HG03521 (cell line): ENCODE data around the gene KCNIP4.
"Not testable (repeated sequence)": the region's sequence is repeated elsewhere in the genome, so short reads cannot be mapped to it uniquely, and the experiment has no call there.

Experiments
- ATAC-seq: cut with Tn5 transposase; IDR thresholded peaks from one replicate; pipeline ENCODE4 v1.9.1; 2021; ENCODE audit warnings: mild to moderate bottlenecking, moderate library complexity; ENCODE audit not compliant: unreplicated experiment

The KCNIP4 gene

GRCh38 chr4:21380861-21381260, 567.7 kb downstream of the KCNIP4 start:
- ATAC-seq, result no peak

GRCh38 chr4:21377046-21377445, 571.5 kb downstream of the KCNIP4 start:
- no peak for ATAC-seq

DNA sequence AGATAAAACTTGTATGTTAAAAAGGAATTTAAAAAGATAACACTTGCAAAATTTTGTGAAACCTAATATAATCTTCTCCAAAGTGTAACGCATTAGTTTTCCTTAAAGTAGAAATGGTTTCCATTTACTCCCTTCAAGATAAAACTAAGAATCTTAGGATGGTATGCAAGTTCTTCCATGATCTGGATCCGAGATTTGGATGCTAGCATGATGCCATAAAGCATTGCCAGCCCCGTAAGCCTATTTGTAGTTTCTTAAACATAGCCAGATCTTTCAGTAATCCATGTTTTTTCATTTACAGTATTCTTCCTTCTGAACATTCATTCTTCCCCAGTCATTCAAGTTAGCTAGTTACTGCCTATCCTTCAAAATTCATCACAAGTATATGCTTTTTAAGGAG, 572.4 kb downstream of the KCNIP4 start:
- ATAC-seq, result no peak

- ATAC-seq, result no peak
Observed at GRCh38 chr4:21374641-21375368, 573.8 kb downstream of the KCNIP4 start.

GRCh38 chr4:21367567-21367966, 581.0 kb downstream of the KCNIP4 start:
- no peak for ATAC-seq

DNA sequence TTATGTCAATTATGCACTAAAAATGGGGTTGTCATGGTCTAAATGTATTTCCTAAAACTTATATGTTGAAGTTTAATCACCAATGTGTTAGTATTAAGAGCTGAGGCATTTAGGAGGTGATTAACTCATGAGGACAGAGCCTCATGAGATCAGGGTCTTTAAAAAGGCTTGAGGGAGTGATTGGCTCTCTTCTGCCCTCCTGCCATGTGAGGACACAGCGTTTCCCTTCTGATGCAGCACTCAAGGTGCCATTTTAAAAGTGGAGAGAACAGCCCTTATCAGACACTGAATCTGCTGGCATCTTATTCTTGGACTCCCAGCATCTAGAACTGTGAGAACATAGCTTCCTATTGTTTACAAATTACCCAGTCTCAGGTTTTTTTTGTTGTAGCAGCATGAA, 581.7 kb downstream of the KCNIP4 start:
- no peak for ATAC-seq

DNA sequence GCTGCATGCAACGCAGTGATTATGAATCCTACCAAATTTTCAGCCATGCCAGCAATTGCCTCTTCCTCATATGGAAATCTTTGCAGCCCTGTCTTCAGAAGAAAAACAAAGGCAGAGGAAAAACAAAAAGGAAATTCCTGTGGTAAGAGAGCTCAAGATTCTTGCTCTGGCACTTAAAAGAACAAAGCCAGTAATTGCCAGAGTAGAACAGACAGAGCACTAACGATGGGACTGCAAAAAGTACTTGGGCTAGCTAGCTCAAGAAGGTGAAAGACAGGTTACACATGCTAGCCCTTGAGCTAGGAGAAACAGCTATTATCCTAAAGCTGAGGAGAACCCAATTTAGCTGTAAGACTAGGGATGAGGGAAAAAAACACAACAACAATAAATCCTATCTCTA, 582.3 kb downstream of the KCNIP4 start:
- ATAC-seq, result no peak

DNA sequence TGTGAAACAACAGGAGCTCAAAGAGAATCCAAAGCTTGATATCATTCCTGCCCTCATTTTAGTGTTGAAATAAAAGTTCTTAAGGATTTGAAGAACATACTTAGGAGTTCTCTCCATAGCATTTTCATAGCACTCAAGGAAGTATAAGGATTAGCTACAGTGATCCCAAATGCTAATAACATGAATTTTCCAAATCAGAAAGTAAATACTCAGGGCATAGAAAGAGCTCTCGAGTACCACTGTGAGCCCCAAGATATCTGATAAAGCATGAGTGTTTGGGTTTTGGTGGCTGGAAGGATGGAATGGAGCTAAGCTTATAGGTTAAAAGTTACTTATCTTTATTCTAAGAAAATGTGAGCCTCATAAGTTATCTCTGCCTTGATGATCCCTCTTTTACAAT, 584.9 kb downstream of the KCNIP4 start:
- ATAC-seq, result no peak

DNA sequence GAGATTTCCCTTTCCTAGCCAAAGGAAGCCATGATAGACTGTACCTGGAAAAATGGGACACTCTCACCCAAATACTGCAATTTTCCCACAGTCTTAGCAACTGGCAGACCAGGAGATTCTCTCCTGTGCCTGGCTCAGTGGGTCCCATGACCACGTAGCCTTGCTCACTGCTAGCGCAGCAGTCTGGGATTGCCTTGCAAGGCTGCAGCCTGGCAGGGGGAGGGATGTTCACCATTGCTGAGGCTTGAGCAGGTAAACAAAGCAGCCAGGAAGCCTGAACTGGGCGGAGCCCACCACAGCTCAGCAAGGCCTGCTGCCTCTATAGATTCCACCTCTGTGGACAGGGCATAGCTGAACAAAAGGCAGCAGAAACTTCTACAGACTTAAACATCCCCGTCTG, 596.2 kb downstream of the KCNIP4 start:
- not testable (repeated sequence) for ATAC-seq

DNA sequence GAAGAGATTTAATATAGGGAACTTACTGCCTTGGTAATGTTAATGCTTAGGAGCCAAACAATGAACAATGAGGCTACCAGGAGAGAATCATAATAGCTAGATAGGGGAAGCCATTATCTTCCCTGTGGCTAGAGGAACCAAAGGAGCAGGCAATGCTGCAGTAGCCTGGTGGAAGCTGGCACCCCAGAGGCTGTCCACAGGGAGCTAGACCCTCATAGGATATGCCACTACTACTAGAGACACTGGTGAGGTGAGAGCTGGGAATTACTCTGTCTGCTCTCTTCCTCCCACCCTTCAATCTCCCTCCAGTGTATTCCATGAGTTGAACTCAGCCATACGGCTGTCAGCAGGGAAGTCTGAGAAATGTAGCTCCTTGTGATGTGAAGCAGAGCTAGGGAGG, 601.4 kb downstream of the KCNIP4 start:
- ATAC-seq, result no peak

DNA sequence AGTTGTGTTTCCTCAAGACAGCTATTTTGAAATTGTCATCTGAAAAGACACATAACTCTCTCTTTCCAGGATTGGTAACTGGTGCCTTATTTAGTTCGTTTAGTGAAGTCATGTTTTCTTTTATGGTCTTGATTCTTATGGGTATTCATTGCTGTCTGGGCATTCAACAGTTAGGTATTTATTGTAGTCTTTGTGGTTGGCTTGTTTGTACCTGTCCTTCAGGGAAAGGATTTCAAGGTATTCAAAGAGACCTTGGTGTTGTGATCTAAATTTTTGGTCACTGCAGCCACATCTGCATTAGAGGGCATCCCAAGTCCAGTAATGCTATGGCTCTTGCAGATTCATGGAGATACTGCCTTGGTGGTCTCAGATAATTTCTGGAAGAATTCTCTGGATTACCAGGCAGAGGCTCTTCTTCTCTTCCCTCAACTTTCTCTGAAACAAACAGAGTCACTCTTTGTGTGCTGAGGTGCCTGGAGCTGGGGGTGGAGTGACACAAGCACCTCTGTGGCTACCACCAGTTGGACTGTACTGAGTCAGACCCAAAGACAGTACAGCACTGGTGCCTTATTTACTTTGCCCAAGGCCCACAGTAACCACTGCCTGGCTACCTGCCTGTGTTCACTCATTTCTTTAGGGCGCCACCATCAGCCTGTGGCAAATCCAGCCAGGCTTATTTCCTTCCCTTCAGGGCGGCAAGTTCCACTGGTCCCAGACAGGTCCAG, 620.4 kb downstream of the KCNIP4 start:
- ATAC-seq, result no peak

GRCh38 chr4:21320034-21320433, 628.5 kb downstream of the KCNIP4 start:
- no peak for ATAC-seq

- ATAC-seq, result no peak
Observed at GRCh38 chr4:21307709-21308108, 640.9 kb downstream of the KCNIP4 start.

GRCh38 chr4:21304540-21304887, 644.1 kb downstream of the KCNIP4 start:
- no peak for ATAC-seq

DNA sequence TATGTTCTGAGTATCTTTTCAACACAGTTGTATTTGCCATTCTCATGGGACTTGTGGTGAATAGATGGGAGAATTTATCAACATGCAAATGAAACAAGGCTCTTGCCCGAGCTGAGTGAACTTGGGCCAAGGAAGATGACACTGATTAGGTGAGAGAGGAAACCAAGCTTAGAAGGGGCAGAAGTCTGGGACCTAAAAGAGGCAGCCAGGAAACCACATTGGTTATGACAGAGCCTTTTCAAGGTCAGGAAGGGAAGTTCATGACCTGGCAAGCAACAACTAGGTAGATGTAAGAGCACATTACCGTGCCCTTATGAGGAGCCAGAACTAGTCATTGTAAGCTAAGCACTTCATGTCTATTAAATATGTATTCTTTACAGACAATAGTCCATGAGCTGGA, 658.0 kb downstream of the KCNIP4 start:
- ATAC-seq, result no peak

GRCh38 chr4:21276046-21276445, 672.5 kb downstream of the KCNIP4 start:
- no peak for ATAC-seq

- ATAC-seq, result no peak
Observed at GRCh38 chr4:21271439-21272052, 677.0 kb downstream of the KCNIP4 start.

DNA sequence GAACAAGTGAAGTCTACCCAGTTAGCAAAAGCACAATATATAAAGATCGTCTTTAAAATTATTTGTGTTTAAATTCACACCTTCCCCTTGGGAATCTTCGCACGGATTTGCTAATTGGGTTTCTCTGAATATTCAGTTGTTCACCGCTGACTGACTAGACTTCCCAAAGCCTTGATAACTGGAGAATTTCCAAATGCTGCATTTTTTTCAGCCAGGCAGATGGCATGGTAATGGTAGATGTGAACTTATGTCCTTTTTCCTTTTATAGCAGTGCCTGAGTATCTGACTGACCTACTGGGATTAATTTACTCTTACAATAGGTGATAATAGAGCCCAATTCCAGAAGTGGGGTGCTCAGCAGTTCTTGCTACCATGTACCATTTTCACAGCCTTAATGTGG, 700.2 kb downstream of the KCNIP4 start:
- no peak for ATAC-seq

- no peak for ATAC-seq
Observed at GRCh38 chr4:21242163-21242562, 706.4 kb downstream of the KCNIP4 start.

GRCh38 chr4:21226637-21227538, 721.7 kb downstream of the KCNIP4 start:
- no peak for ATAC-seq

GRCh38 chr4:21211846-21212245, 736.7 kb downstream of the KCNIP4 start:
- no peak for ATAC-seq
